Measurements from ENCODE around the gene PREP. TPM values are rescaled to one million over a fixed set of nuclear protein-coding genes. Genes with fewer than 3 reads are reported as not detected.

PREP gene
- total and polyA plus RNA-seq, 2 of the 8 experiments (the other 6 are each of a cell fraction or from before 2014, with no cell fraction given): 26.8 to 70.0 TPM

DNA sequence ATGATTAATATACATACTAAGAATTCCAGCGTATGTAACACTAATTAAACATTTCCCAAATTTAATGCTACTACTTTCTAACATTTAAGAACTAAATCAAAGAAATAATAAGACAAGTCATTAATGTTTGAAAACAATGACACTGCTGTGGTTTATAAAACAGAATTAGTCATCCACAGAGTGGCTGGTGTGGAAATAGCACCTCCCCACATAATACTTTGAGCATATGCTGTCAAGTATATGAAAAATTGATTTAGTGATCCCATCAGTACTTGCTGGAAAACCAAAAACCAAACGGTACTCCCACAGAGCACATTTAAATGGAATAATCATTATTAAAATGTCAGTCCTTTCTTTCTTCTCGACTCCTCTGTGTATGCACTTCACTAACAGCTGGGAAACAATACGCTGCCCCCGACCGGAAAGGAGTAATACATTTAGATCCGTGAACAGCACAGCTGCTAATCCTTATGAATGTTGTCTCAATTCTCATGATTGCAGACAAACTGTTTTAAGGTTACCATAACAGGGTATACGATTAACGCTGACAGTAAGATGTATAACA is 78.4 kb downstream of the PREP start (continued):
- TF ChIP-seq TAF7 (optimal IDR thresholded peaks at IDR 0.05; ENCODE audit: borderline replicate concordance, low read depth, low read length): no peak
- no peak for TF ChIP-seq NANOG (IDR thresholded peaks at IDR 0.05; ENCODE audit: insufficient read depth, low read depth, low read length, poor library complexity, severe bottlenecking)
- no peak for TF ChIP-seq SIN3A (conservative IDR thresholded peaks at IDR 0.05 in 1 of 2, IDR thresholded peaks at IDR 0.05 in 1 of 2; ENCODE audit: low read depth in 1 of 2, low read length in 2 of 2)
- TF ChIP-seq KDM4A (IDR thresholded peaks at IDR 0.05; ENCODE audit: low read depth, low read length, severe bottlenecking): no peak
- TF ChIP-seq RAD21 (IDR thresholded peaks at IDR 0.05 in 1 of 2, conservative IDR thresholded peaks at IDR 0.05 in 1 of 2; ENCODE audit: low read depth in 2 of 2, low read length in 2 of 2): no peak

All from H1 (cell line).